ENCODE results near the gene PHLDA2.

DNA sequence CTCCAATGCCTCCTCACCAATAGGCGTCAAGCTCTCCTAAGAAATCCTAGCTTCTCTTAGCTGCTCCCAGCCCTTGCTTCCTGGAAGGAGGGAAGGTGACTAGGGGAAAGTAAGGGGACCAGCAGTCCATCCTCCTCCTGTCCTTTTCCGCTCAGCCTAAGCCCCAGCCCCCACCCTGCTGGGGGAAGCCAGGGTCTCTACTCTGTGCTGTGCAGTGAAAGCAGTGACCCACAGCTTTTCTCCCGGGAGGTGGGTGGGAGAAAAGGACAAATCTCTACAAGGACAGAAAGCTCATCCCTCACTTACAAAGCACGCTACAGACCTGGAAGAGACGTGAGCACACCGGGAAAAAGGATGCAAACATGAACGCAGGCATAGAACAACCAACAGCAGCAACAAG, 30.9 kb upstream of the PHLDA2 start:
- TF ChIP-seq SPI1 (IDR thresholded peaks at IDR 0.05; ENCODE audit: low read depth, low read length) (no peak), POLR2A (IDR thresholded peaks at IDR 0.05; ENCODE audit: low read depth, low read length) (no peak), POLR2AphosphoS5 (IDR thresholded peaks at IDR 0.05; ENCODE audit: low read depth, low read length) (no peak), TAF1 (IDR thresholded peaks at IDR 0.05; ENCODE audit: low read depth, low read length) (no peak), POU2F2 (IDR thresholded peaks at IDR 0.05; ENCODE audit: low read depth, low read length) (no peak)

All from GM12891 (cell line).